ENCODE measurements around the gene MMS22L. TPM values are rescaled to one million over a fixed set of nuclear protein-coding genes. Genes with fewer than 3 reads are reported as not detected.

MMS22L gene
- polyA plus RNA-seq, 1 donor from 2014 or later = 8.3 TPM

DNA sequence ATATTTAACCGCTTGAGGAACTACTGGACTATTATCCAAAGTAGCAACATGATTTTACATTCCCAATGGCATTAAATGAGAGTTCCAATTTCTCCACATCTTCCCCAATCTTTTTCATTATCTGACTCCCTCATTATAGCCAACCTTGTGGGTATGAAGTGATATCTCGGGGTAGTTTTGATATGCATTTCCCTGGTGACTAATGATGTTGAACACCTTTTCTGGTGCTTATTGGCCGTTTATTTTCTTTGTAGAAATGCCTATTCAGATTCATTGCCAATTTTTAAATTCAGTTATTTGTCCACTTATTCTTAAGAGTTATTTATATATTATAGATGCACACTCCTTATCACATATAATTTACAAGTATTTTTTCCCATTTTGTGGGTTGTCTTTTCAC lies 129.0 kb downstream of the MMS22L start:
- Histone ChIP-seq H3K9me3 (ENCODE audit: low read length) (no peaks in the 10 kb centered on the region), H3K79me2 (replicated peaks; ENCODE audit: insufficient read depth, low read length) (no peaks in the 10 kb centered on the region), H3K9ac (ENCODE audit: low read length) (no peak overlapping the region)

DNA sequence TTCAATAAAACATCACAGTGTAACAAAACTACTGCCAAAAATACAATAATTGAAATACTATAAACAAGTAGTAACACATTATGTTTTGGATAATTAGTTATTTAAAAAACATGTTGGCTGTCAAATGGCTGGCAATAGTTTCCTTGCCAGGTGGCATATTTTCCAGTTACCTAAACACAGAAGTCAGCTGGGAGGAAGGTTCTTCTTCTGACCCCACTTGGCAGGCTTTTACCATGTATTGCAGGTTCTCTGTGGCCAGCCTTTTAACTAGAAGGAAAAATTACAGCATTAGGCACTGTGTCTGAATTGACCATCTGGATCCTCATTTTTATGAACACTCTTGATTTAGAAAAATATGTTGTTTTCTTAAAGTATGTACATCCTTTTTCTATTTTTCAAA lies 131.4 kb downstream of the MMS22L start:
- H2AFZ ChIP-seq (ENCODE audit: low read depth, low read length) = no peak overlapping the region
- no peak overlapping the region for H3K4me3 ChIP-seq (ENCODE audit: low read length)
- no peaks in the 10 kb centered on the region for H3K9me2 ChIP-seq (ENCODE audit: insufficient read depth, low read length)
- no peaks in the 10 kb centered on the region for H4K20me1 ChIP-seq (ENCODE audit: insufficient read depth)
- no peaks in the 10 kb centered on the region for H3K9me3 ChIP-seq (ENCODE audit: low read length)
- no peaks in the 10 kb centered on the region for H3F3A ChIP-seq (ENCODE audit: insufficient read depth, low read length, poor library complexity, severe bottlenecking)
- no peaks in the 10 kb centered on the region for H3K79me2 ChIP-seq (replicated peaks; ENCODE audit: insufficient read depth, low read length)
- TF ChIP-seq MXI1 (conservative IDR thresholded peaks at IDR 0.05; ENCODE audit: poor library complexity, severe bottlenecking) (no peak), TAF1 (IDR thresholded peaks at IDR 0.05; ENCODE audit: low read depth) (no peak), EP300 (conservative IDR thresholded peaks at IDR 0.05; ENCODE audit: poor library complexity, severe bottlenecking) (no peak), SMC3 (conservative IDR thresholded peaks at IDR 0.05; ENCODE audit: poor library complexity) (no peak), EZH2 (IDR thresholded peaks at IDR 0.05; ENCODE audit: borderline replicate concordance, insufficient read depth, low read length, poor library complexity, severe bottlenecking) (no peak), RAD21 (conservative IDR thresholded peaks at IDR 0.05) (no peak), POLR2AphosphoS5 (IDR thresholded peaks at IDR 0.05) (no peak)
- TF ChIP-seq, protein P1, sequence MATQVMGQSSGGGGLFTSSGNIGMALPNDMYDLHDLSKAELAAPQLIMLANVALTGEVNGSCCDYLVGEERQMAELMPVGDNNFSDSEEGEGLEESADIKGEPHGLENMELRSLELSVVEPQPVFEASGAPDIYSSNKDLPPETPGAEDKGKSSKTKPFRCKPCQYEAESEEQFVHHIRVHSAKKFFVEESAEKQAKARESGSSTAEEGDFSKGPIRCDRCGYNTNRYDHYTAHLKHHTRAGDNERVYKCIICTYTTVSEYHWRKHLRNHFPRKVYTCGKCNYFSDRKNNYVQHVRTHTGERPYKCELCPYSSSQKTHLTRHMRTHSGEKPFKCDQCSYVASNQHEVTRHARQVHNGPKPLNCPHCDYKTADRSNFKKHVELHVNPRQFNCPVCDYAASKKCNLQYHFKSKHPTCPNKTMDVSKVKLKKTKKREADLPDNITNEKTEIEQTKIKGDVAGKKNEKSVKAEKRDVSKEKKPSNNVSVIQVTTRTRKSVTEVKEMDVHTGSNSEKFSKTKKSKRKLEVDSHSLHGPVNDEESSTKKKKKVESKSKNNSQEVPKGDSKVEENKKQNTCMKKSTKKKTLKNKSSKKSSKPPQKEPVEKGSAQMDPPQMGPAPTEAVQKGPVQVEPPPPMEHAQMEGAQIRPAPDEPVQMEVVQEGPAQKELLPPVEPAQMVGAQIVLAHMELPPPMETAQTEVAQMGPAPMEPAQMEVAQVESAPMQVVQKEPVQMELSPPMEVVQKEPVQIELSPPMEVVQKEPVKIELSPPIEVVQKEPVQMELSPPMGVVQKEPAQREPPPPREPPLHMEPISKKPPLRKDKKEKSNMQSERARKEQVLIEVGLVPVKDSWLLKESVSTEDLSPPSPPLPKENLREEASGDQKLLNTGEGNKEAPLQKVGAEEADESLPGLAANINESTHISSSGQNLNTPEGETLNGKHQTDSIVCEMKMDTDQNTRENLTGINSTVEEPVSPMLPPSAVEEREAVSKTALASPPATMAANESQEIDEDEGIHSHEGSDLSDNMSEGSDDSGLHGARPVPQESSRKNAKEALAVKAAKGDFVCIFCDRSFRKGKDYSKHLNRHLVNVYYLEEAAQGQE (IDR thresholded peaks at IDR 0.05; ENCODE audit: borderline replicate concordance) = no peak
- TF ChIP-seq, protein P2, sequence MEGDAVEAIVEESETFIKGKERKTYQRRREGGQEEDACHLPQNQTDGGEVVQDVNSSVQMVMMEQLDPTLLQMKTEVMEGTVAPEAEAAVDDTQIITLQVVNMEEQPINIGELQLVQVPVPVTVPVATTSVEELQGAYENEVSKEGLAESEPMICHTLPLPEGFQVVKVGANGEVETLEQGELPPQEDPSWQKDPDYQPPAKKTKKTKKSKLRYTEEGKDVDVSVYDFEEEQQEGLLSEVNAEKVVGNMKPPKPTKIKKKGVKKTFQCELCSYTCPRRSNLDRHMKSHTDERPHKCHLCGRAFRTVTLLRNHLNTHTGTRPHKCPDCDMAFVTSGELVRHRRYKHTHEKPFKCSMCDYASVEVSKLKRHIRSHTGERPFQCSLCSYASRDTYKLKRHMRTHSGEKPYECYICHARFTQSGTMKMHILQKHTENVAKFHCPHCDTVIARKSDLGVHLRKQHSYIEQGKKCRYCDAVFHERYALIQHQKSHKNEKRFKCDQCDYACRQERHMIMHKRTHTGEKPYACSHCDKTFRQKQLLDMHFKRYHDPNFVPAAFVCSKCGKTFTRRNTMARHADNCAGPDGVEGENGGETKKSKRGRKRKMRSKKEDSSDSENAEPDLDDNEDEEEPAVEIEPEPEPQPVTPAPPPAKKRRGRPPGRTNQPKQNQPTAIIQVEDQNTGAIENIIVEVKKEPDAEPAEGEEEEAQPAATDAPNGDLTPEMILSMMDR (IDR thresholded peaks at IDR 0.05; ENCODE audit: poor library complexity, severe bottlenecking) = no peak
- no peak overlapping the region for H3K9ac ChIP-seq (ENCODE audit: low read length)
- no peak overlapping the region for H3K27ac ChIP-seq (ENCODE audit: low read length)
- H3K27me3 ChIP-seq (ENCODE audit: insufficient read depth, low read depth, low read length) = no peaks in the 10 kb centered on the region
- no peaks in the 10 kb centered on the region for H3K36me3 ChIP-seq (ENCODE audit: insufficient read depth, low read length)
- H3K4me2 ChIP-seq (ENCODE audit: low read length) = no peak overlapping the region

More for the DNA sequence above, 129.0 kb downstream of the MMS22L start:
- Histone ChIP-seq H3K4me2 (ENCODE audit: low read length) (no peak overlapping the region), H3K9me2 (ENCODE audit: insufficient read depth, low read length) (no peaks in the 10 kb centered on the region), H4K20me1 (ENCODE audit: insufficient read depth) (no peaks in the 10 kb centered on the region), H3F3A (ENCODE audit: insufficient read depth, low read length, poor library complexity, severe bottlenecking) (no peaks in the 10 kb centered on the region), H3K27me3 (ENCODE audit: insufficient read depth, low read depth, low read length) (no peaks in the 10 kb centered on the region), H2AFZ (ENCODE audit: low read depth, low read length) (no peak overlapping the region), H3K27ac (ENCODE audit: low read length) (no peak overlapping the region), H3K36me3 (ENCODE audit: insufficient read depth, low read length) (no peaks in the 10 kb centered on the region), H3K4me3 (ENCODE audit: low read length) (no peak overlapping the region)
- TF ChIP-seq RAD21 (conservative IDR thresholded peaks at IDR 0.05) = no peak
- no peak for TF ChIP-seq EZH2 (IDR thresholded peaks at IDR 0.05; ENCODE audit: borderline replicate concordance, insufficient read depth, low read length, poor library complexity, severe bottlenecking)
- TF ChIP-seq EP300 (conservative IDR thresholded peaks at IDR 0.05; ENCODE audit: poor library complexity, severe bottlenecking) = no peak
- TF ChIP-seq MXI1 (conservative IDR thresholded peaks at IDR 0.05; ENCODE audit: poor library complexity, severe bottlenecking) = no peak

Measured in neural cell (in vitro differentiated cells).